ENCODE data around the gene DGKI. TPM values are rescaled to one million over a fixed set of nuclear protein-coding genes. Genes with fewer than 3 reads are reported as not detected.

Gene DGKI
- total RNA-seq, 1 experiment from 2014 or later: not detected

GRCh38 chr7:137747359-137748031, 99.3 kb downstream of the DGKI start:
- H3K4me3 ChIP-seq (ENCODE audit: low read depth in 2 of 2, low read length in 2 of 2): no peak overlapping the region
- H3K27ac ChIP-seq (ENCODE audit: low read length): no peak overlapping the region
- no peaks in the 10 kb centered on the region for H3K36me3 ChIP-seq (ENCODE audit: control insufficient read depth, insufficient read depth, low read length)
- H3K27me3 ChIP-seq (ENCODE audit: control insufficient read depth, insufficient read depth, low read length): 0 out of 2 replicates have a peak, but pooled peaks cover 4% of the 10 kb centered on the region
- ChIA-PET POLR2A (no interaction called here), CTCF (no interaction called here)
- TF ChIP-seq, protein P1, sequence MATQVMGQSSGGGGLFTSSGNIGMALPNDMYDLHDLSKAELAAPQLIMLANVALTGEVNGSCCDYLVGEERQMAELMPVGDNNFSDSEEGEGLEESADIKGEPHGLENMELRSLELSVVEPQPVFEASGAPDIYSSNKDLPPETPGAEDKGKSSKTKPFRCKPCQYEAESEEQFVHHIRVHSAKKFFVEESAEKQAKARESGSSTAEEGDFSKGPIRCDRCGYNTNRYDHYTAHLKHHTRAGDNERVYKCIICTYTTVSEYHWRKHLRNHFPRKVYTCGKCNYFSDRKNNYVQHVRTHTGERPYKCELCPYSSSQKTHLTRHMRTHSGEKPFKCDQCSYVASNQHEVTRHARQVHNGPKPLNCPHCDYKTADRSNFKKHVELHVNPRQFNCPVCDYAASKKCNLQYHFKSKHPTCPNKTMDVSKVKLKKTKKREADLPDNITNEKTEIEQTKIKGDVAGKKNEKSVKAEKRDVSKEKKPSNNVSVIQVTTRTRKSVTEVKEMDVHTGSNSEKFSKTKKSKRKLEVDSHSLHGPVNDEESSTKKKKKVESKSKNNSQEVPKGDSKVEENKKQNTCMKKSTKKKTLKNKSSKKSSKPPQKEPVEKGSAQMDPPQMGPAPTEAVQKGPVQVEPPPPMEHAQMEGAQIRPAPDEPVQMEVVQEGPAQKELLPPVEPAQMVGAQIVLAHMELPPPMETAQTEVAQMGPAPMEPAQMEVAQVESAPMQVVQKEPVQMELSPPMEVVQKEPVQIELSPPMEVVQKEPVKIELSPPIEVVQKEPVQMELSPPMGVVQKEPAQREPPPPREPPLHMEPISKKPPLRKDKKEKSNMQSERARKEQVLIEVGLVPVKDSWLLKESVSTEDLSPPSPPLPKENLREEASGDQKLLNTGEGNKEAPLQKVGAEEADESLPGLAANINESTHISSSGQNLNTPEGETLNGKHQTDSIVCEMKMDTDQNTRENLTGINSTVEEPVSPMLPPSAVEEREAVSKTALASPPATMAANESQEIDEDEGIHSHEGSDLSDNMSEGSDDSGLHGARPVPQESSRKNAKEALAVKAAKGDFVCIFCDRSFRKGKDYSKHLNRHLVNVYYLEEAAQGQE (IDR thresholded peaks at IDR 0.05; ENCODE audit: insufficient read depth in 1 of 2, low read depth in 2 of 2, low read length in 1 of 2): no peak
- no peak for TF ChIP-seq TCF7L2 (IDR thresholded peaks at IDR 0.05; ENCODE audit: low read depth, low read length)
- no peak for TF ChIP-seq POLR2AphosphoS5 (IDR thresholded peaks at IDR 0.05; ENCODE audit: low read depth, low read length)
- TF ChIP-seq SIN3A (IDR thresholded peaks at IDR 0.05; ENCODE audit: borderline replicate concordance, insufficient read depth, low read depth, low read length): no peak
- TF ChIP-seq, protein P2, sequence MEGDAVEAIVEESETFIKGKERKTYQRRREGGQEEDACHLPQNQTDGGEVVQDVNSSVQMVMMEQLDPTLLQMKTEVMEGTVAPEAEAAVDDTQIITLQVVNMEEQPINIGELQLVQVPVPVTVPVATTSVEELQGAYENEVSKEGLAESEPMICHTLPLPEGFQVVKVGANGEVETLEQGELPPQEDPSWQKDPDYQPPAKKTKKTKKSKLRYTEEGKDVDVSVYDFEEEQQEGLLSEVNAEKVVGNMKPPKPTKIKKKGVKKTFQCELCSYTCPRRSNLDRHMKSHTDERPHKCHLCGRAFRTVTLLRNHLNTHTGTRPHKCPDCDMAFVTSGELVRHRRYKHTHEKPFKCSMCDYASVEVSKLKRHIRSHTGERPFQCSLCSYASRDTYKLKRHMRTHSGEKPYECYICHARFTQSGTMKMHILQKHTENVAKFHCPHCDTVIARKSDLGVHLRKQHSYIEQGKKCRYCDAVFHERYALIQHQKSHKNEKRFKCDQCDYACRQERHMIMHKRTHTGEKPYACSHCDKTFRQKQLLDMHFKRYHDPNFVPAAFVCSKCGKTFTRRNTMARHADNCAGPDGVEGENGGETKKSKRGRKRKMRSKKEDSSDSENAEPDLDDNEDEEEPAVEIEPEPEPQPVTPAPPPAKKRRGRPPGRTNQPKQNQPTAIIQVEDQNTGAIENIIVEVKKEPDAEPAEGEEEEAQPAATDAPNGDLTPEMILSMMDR (IDR thresholded peaks at IDR 0.05): no peak
- DNase-seq (ENCODE audit: low read depth, low spot score) (no peak), ATAC-seq (no peak)
- intact Hi-C loops (cut with micrococcal nuclease; ENCODE audit: unreplicated experiment) (no loop called here), in situ Hi-C loops (cut with HindIII; ENCODE audit: low pct_unique_long_range_greater_than_20kb, low sequenced_read_pairs) (no loop called here)
- BruUV-seq (replicated peaks): no TSS peak
- no peaks in the 10 kb centered on the region for H3K4me1 ChIP-seq (ENCODE audit: control insufficient read depth, insufficient read depth, low read length)
- H3K9me3 ChIP-seq (ENCODE audit: control insufficient read depth, insufficient read depth, low read depth, low read length): no peaks in the 10 kb centered on the region

DNA sequence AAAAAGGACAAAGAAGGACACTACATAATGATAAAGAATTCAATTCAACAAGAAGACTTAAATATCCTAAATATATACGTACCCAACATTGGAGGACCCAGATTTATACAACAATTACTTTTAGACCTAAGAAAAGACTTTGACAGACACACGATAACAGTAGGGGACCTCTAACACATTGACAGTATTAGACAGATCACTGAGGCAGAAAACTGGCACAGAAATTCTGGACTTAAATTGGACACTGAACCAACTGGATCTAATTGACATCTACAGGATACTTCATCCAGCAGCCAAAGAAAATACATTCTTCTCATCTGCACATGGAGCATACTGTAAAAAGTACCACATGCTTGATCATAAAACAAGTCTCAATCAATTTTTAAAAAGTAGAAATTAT, 103.8 kb downstream of the DGKI start:
- intact Hi-C loops (cut with micrococcal nuclease; ENCODE audit: unreplicated experiment): no loop called here
- H3K4me3 ChIP-seq (ENCODE audit: low read depth in 2 of 2, low read length in 2 of 2): no peak overlapping the region
- no peaks in the 10 kb centered on the region for H3K4me1 ChIP-seq (ENCODE audit: control insufficient read depth, insufficient read depth, low read length)
- DNase-seq (ENCODE audit: low read depth, low spot score) (no peak), ATAC-seq (no peak)
- BruUV-seq (replicated peaks): no TSS peak
- CTCF ChIA-PET: no interaction called here
- POLR2A ChIA-PET: no interaction called here
- H3K36me3 ChIP-seq (ENCODE audit: control insufficient read depth, insufficient read depth, low read length): no peaks in the 10 kb centered on the region
- H3K27ac ChIP-seq (ENCODE audit: low read length): no peak overlapping the region
- H3K27me3 ChIP-seq (ENCODE audit: control insufficient read depth, insufficient read depth, low read length): 0 out of 2 replicates have a peak, but pooled peaks cover 4% of the 10 kb centered on the region
- TF ChIP-seq, protein P2 (IDR thresholded peaks at IDR 0.05): no peak
- no peak for TF ChIP-seq TCF7L2 (IDR thresholded peaks at IDR 0.05; ENCODE audit: low read depth, low read length)
- TF ChIP-seq SIN3A (IDR thresholded peaks at IDR 0.05; ENCODE audit: borderline replicate concordance, insufficient read depth, low read depth, low read length): no peak
- no peak for TF ChIP-seq POLR2AphosphoS5 (IDR thresholded peaks at IDR 0.05; ENCODE audit: low read depth, low read length)
- TF ChIP-seq, protein P1 (IDR thresholded peaks at IDR 0.05; ENCODE audit: insufficient read depth in 1 of 2, low read depth in 2 of 2, low read length in 1 of 2): no peak
- no peaks in the 10 kb centered on the region for H3K9me3 ChIP-seq (ENCODE audit: control insufficient read depth, insufficient read depth, low read depth, low read length)
- in situ Hi-C loops (cut with HindIII; ENCODE audit: low pct_unique_long_range_greater_than_20kb, low sequenced_read_pairs): no loop called here
